K562 (cell line): ENCODE data around the gene TTC22. TPM values are rescaled to one million over a fixed set of nuclear protein-coding genes. Genes with fewer than 3 reads are reported as not detected.

Experiments used
- ATAC-seq: fragments of 200-7000 bp; cut with Tn5 transposase; 3 replicates; pipeline ENCODE4 v1.9.1; 2020; ENCODE audit warnings: moderate library complexity
- BruUV-seq: library from RNA; stranded (reverse); fragments of 400-500 nt; replicated peaks from 2 replicates; lab custom pipeline; 2021; lab: Mats Ljungman, UMichigan
- CTCF ChIA-PET: fragments of 300-600 bp; formaldehyde crosslinking; extraction: SDS; loops from one replicate; lab custom pipeline; 2021; ENCODE audit warnings: low intra/inter-chr PET ratio; lab: Yijun Ruan, JAX
- POLR2A ChIA-PET: fragments of 300-600, 350-650 bp; sonication (Branson Sonifier 250); formaldehyde crosslinking; extraction: SDS; loops from one replicate; lab custom pipeline; 2021; ENCODE audit warnings: antibody characterized with exemption, inconsistent platforms; lab: Yijun Ruan, JAX
- DNase-seq, 4 experiments: peaks; one replicate each; pipeline versions ENCODE4 v3.0.0 to v3.0.0-alpha.2; 2011 to 2018; ENCODE audit warnings: low spot score in 3 of 4, mixed read lengths in 3 of 4; ENCODE audit errors: extremely low read depth in 1 of 4
- FAIRE-seq: peaks from 2 replicates; lab custom pipeline; 2011; peaks lifted over from hg19 to GRCh38; lab: Jason Lieb, UNC
- H2AFZ ChIP-seq: 2 replicates; pipeline ENCODE4 v1.6.0; 2011; ENCODE audit warnings: low read depth, low read length, control low read depth, inconsistent platforms
- H3K27ac ChIP-seq: fragments of 200-600 bp; 3 replicates; pipeline ENCODE4 v1.8.0; 2011; ENCODE audit warnings: low read depth, mild to moderate bottlenecking, control low read depth, inconsistent platforms, low read length, moderate library complexity, mixed read lengths; ENCODE audit errors: extremely low read depth
- H3K27me3 ChIP-seq, 2 experiments: fragments of 300-600 bp in 1 of 2; 2 replicates in 1 of 2; 3 replicates in 1 of 2; pipeline versions ENCODE4 v1.6.0 to v1.8.0; 2011; ENCODE audit warnings: inconsistent platforms in 2 of 2, low read length in 2 of 2, mild to moderate bottlenecking in 1 of 2, mixed read lengths in 1 of 2, moderate library complexity in 1 of 2; ENCODE audit not compliant: control insufficient read depth in 2 of 2, insufficient read depth in 2 of 2
- H3K36me3 ChIP-seq: fragments of 300-600 bp; 3 replicates; pipeline ENCODE4 v1.8.0; 2011; ENCODE audit warnings: mild to moderate bottlenecking, low read length, inconsistent platforms; ENCODE audit not compliant: control insufficient read depth, insufficient read depth
- H3K4me1 ChIP-seq, 2 experiments: fragments of 200-600 bp in 1 of 2; replicated peaks in 1 of 2; 2 replicates in 1 of 2; 3 replicates in 1 of 2; pipeline versions ENCODE4 v1.5.1 to v1.8.0; 2011; ENCODE audit warnings: inconsistent platforms in 2 of 2, low read length in 2 of 2, mild to moderate bottlenecking in 1 of 2, mixed read lengths in 1 of 2, moderate library complexity in 1 of 2; ENCODE audit not compliant: control insufficient read depth in 2 of 2, insufficient read depth in 2 of 2
- H3K4me2 ChIP-seq: 2 replicates; pipeline ENCODE4 v1.6.1; 2011; ENCODE audit warnings: low read length, control low read depth, inconsistent platforms, mixed read lengths; ENCODE audit not compliant: insufficient read depth
- H3K4me3 ChIP-seq: fragments of 200-600 bp; sonication (generic), shearing (Covaris generic); 2 replicates; pipeline ENCODE4 v1.5.1; 2016; ENCODE audit warnings: control low read depth, inconsistent platforms
- H3K79me2 ChIP-seq: fragments of 200-600 bp; 3 replicates; pipeline ENCODE4 v1.8.0; 2011; ENCODE audit warnings: low read length, inconsistent platforms; ENCODE audit not compliant: control insufficient read depth, insufficient read depth
- H3K9ac ChIP-seq, 2 experiments: 2 replicates each; pipeline versions ENCODE4 v1.6.0 to v1.6.1; 2011; ENCODE audit warnings: low read depth in 2 of 2, low read length in 2 of 2, control low read depth in 1 of 2, inconsistent platforms in 1 of 2, mild to moderate bottlenecking in 1 of 2, mixed read lengths in 1 of 2; ENCODE audit not compliant: insufficient read depth in 1 of 2
- H3K9me1 ChIP-seq: one replicate; pipeline ENCODE4 v1.6.0; 2011; ENCODE audit warnings: inconsistent platforms, mild to moderate bottlenecking, low read length, moderate library complexity; ENCODE audit not compliant: control insufficient read depth, insufficient read depth
- H3K9me3 ChIP-seq: replicated peaks from 2 replicates; pipeline ENCODE4 v1.5.1; 2011; ENCODE audit warnings: low read depth, low read length, inconsistent platforms; ENCODE audit not compliant: control insufficient read depth, insufficient read depth
- H4K20me1 ChIP-seq: replicated peaks from 2 replicates; pipeline ENCODE4 v1.6.1; 2011; ENCODE audit warnings: low read length, inconsistent platforms, mixed read lengths; ENCODE audit not compliant: control insufficient read depth, insufficient read depth
- ARID1B ChIP-seq: fragments of 450-650 bp; IDR thresholded peaks from 2 replicates; pipeline ENCODE4 v1.6.1; 2016; ENCODE audit warnings: antibody characterized with exemption, mild to moderate bottlenecking, inconsistent platforms
- CHD1 ChIP-seq: fragments of 200-600 bp; sonication (generic); IDR thresholded peaks from one replicate; pipeline ENCODE4 v1.6.1; 2012; ENCODE audit warnings: mild to moderate bottlenecking, moderate library complexity, low read length, inconsistent platforms
- DMBX1 ChIP-seq: fragments of 250-450 bp; sonication (Bioruptor Pico); IDR thresholded peaks from 2 replicates; pipeline ENCODE4 v1.8.0; 2022; ENCODE audit warnings: inconsistent platforms, mild to moderate bottlenecking, moderate library complexity, borderline replicate concordance
- ETV5 ChIP-seq: sonication (generic); formaldehyde crosslinking; IDR thresholded peaks from 2 replicates; pipeline ENCODE4 v1.4.0; 2020; ENCODE audit warnings: low read depth, mild to moderate bottlenecking, missing genetic modification reagents
- HNRNPK ChIP-seq: fragments of 200-400 bp; formaldehyde crosslinking; IDR thresholded peaks from one replicate; pipeline ENCODE4 v1.6.1; 2018; ENCODE audit warnings: mild to moderate bottlenecking, low read depth, low read length; ENCODE audit not compliant: poor library complexity, severe bottlenecking
- MEF2D ChIP-seq: conservative IDR thresholded peaks from 2 replicates; pipeline ENCODE4 v1.6.1; 2016; ENCODE audit warnings: low read depth, missing genetic modification characterization, missing compliant biosample characterization
- NFE2L1 ChIP-seq: fragments of 450-650 bp; IDR thresholded peaks from 2 replicates; pipeline ENCODE4 v1.6.1; 2016; ENCODE audit warnings: missing genetic modification characterization, low read depth, mild to moderate bottlenecking, missing compliant biosample characterization, moderate library complexity, borderline replicate concordance
- POLR3G ChIP-seq: IDR thresholded peaks from 2 replicates; pipeline ENCODE4 v1.6.1; 2011; ENCODE audit not compliant: insufficient read length, insufficient replicate concordance; ENCODE audit errors: extremely low read depth
- SRSF9 ChIP-seq: fragments of 200-400 bp; formaldehyde crosslinking; IDR thresholded peaks from 2 replicates; pipeline ENCODE4 v1.6.1; 2017; ENCODE audit warnings: low read depth, low read length, borderline replicate concordance
- THRAP3 ChIP-seq: fragments of 450-650 bp; IDR thresholded peaks from 2 replicates; pipeline ENCODE4 v1.6.1; 2016; ENCODE audit warnings: mild to moderate bottlenecking, inconsistent platforms, borderline replicate concordance
- TOE1 ChIP-seq, 2 experiments: fragments of 450-650 bp in 1 of 2; sonication (generic) in 1 of 2; formaldehyde crosslinking in 1 of 2; IDR thresholded peaks; 2 replicates each; pipeline versions ENCODE4 v1.7.1 to v1.8.0; 2016 to 2022; ENCODE audit warnings: borderline replicate concordance in 2 of 2, mild to moderate bottlenecking in 2 of 2, antibody characterized with exemption in 1 of 2, inconsistent platforms in 1 of 2, low read depth in 1 of 2, missing genetic modification reagents in 1 of 2, moderate library complexity in 1 of 2
- ZC3H8 ChIP-seq: fragments of 450-650 bp; IDR thresholded peaks from 2 replicates; pipeline ENCODE4 v1.6.1; 2017
- ZNF12 ChIP-seq: sonication (generic); formaldehyde crosslinking; IDR thresholded peaks from 2 replicates; pipeline ENCODE4 v1.4.0; 2020; ENCODE audit warnings: mild to moderate bottlenecking, missing genetic modification reagents
- ZNF274 ChIP-seq: IDR thresholded peaks from 2 replicates; pipeline ENCODE4 v1.6.1; 2011; ENCODE audit warnings: low read depth, mild to moderate bottlenecking, low read length, moderate library complexity, borderline replicate concordance
- ZNF316 ChIP-seq: fragments of 450-650 bp; IDR thresholded peaks from 2 replicates; pipeline ENCODE4 v1.6.1; 2016
- ZNF431 ChIP-seq: sonication (generic); formaldehyde crosslinking; IDR thresholded peaks from 2 replicates; pipeline ENCODE4 v1.8.0; 2022; ENCODE audit warnings: mild to moderate bottlenecking, missing genetic modification reagents
- WGBS: fragments of 100-300 bp; shearing (Covaris generic); methylation state at CpG from one replicate; pipeline ENCODE4 v1.1.6; 2016; ENCODE audit warnings: low coverage, mixed read lengths; ENCODE audit not compliant: insufficient coverage; ENCODE audit errors: missing lambda C conversion rate; 5-methylcytosine and 5-hydroxymethylcytosine counted together
- in situ Hi-C: fragments of 300-500 bp; cut with MboI; formaldehyde crosslinking; loops from 4 replicates; pipeline ENCODE4 v1.15.0; 2018; ENCODE audit warnings: inconsistent platforms, mixed read lengths
- intact Hi-C: fragments of 100-400 bp; cut with micrococcal nuclease; formaldehyde crosslinking; loops from 2 replicates; pipeline ENCODE4 v1.14.2; 2022
- polyA plus RNA-seq, 8 experiments: library from polyadenylated mRNA; depleted of rRNA in 4 of 8; stranded (reverse) in 5 of 8; unstranded in 3 of 8; fragments of >200 nt; fragmentation: Nextera tagmentation in 2 of 8; fragmentation: Illumina TruSeq in 1 of 8; extraction: Ambion mirVana in 2 of 8; extraction: Trizol in 1 of 8; gene quantifications; 2 replicates each; pipeline versions ENCODE4 v1.2.1 to v1.2.3, GENCODE V29; 2011 to 2014; ENCODE audit warnings: inconsistent platforms in 1 of 8, missing spikeins in 1 of 8
- total RNA-seq, 7 experiments: library from RNA; depleted of rRNA in 6 of 7; stranded (reverse); fragments of >200 nt in 6 of 7; fragmentation: Illumina TruSeq in 2 of 7; extraction: Trizol in 2 of 7; gene quantifications; 2 replicates each; pipeline versions ENCODE4 v1.2.1 to v1.2.3, GENCODE V29; 2011 to 2021; ENCODE audit warnings: low replicate concordance in 1 of 7
- TF ChIP-seq, protein P1 (sequence below): sonication (generic); formaldehyde crosslinking; IDR thresholded peaks from 2 replicates; pipeline ENCODE4 v1.8.1; 2023; ENCODE audit warnings: mild to moderate bottlenecking, missing genetic modification reagents, moderate library complexity

The TTC22 gene
- total and polyA plus RNA-seq, 9 of the 15 experiments (the other 6 are each of a cell fraction or from before 2014, with no cell fraction given), result 0.07 TPM; not detected in 8

DNA sequence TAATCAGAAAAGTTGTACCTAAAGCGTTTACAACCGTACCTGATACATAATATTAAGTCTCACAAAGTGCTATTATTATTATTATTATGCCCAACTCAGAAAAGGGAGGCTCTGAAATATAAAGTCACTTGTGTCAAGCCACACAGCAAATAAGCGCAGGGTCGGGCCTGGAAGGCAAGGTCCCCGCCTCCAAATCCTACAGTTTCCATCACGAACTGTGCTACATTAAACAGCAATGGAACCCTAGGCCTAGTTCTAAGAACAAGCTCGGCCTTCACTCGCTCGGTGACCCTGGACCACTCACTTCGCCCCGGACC, 37.3 kb downstream of the TTC22 start (continued):
- TF ChIP-seq TOE1 (IDR thresholded peaks at IDR 0.05; ENCODE audit: borderline replicate concordance), result peak; percentile 41; the same call in 1 of the 2 replicates
- TF ChIP-seq TOE1 (CRISPR knock-in tag; IDR thresholded peaks at IDR 0.05; ENCODE audit: borderline replicate concordance, low read depth), result no peak
- TF ChIP-seq, all 486 proteins: peak for 6

DNA sequence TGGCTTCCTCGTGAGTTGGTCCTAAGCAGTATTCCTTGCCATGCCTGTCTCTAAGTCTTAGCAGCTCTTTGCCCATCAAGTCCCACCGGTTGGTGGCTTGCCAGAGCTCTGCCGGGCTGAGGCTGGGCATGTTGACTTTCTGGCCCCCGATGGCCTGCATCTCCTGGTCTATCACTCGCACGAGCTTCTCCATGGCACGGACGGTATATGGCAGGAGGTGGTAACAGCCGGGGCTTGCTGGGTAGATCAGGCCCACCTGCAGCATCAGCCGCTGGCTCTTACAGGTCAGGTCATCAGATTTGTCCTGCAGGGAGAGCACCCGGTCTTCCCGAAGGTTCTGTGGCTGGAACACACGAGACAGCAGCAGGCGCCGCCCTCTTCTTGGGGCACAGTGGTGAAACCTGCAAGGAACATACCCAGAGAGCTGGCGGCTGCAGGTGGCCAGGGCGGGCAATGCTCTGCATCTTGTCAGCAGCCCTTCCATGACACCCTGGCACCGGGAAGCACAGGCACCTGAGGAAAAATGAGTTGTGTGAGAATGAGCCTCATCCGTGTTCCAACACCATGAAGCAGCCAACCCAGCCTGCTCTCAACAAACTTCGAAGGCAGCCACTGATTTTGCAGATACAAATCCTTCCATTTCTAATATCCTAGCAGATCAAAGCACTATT, 42.3 kb downstream of the TTC22 start:
- 67% methylated on average over 20 of the region's 20 CpGs for WGBS
- POLR2A ChIA-PET, result interaction anchor here (1.0 to 1.2 kb wide), 2 partner anchors 14 to 195 kb away, joined by 3 to 4 read pairs; no protein-coding TSS in a partner anchor
- H3K4me1 ChIP-seq, result peaks cover 4 to 10% of the 10 kb centered on the region in 2 experiments; a peak in 2 of 5 replicates
- ATAC-seq (no peak), FAIRE-seq (no peak), DNase-seq (no peak)
- H3K36me3 ChIP-seq, result peaks cover 24% of the 10 kb centered on the region; the same call in 2 of the 3 replicates
- TF ChIP-seq HNRNPK (no peak), MEF2D (tag) (no peak), ZNF316 (no peak), THRAP3 (no peak), ZNF274 (no peak), SRSF9 (no peak), NFE2L1 (no peak), ETV5 (CRISPR knock-in tag) (no peak), ZNF12 (CRISPR knock-in tag) (no peak), CHD1 (no peak), DMBX1 (CRISPR knock-in tag) (no peak), ZC3H8 (no peak), TOE1 (IDR thresholded peaks at IDR 0.05; ENCODE audit: borderline replicate concordance) (no peak), TOE1 (CRISPR knock-in tag; IDR thresholded peaks at IDR 0.05; ENCODE audit: borderline replicate concordance, low read depth) (no peak), POLR3G (no peak), ARID1B (no peak), ZNF431 (CRISPR knock-in tag) (no peak)
- TF ChIP-seq, protein P1, sequence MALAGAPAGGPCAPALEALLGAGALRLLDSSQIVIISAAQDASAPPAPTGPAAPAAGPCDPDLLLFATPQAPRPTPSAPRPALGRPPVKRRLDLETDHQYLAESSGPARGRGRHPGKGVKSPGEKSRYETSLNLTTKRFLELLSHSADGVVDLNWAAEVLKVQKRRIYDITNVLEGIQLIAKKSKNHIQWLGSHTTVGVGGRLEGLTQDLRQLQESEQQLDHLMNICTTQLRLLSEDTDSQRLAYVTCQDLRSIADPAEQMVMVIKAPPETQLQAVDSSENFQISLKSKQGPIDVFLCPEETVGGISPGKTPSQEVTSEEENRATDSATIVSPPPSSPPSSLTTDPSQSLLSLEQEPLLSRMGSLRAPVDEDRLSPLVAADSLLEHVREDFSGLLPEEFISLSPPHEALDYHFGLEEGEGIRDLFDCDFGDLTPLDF (CRISPR knock-in tag), result no peak
- no peak overlapping the region for H3K4me2 ChIP-seq
- H3K27me3 ChIP-seq, result no peaks in the 10 kb centered on the region
- no peaks in the 10 kb centered on the region for H3K9me3 ChIP-seq
- no peaks in the 10 kb centered on the region for H4K20me1 ChIP-seq
- H3K4me3 ChIP-seq, result no peak overlapping the region
- intact Hi-C loops, result no loop called here
- H3K27ac ChIP-seq, result no peak overlapping the region
- CTCF ChIA-PET, result no interaction called here
- no peak overlapping the region for H3K9ac ChIP-seq
- in situ Hi-C loops, result no loop called here
- H2AFZ ChIP-seq, result no peak overlapping the region
- no TSS peak for BruUV-seq
- H3K79me2 ChIP-seq, result peaks cover 13% of the 10 kb centered on the region
- peaks cover 4% of the 10 kb centered on the region for H3K9me1 ChIP-seq
